H9 (cell line): ENCODE results near the gene CTCF. TPM values are rescaled to one million over a fixed set of nuclear protein-coding genes. Genes with fewer than 3 reads are reported as not detected.

ENCODE experiments used
- DNase-seq: peaks from one replicate; pipeline ENCODE4 v3.0.0-alpha.2; 2017
- H2AFZ ChIP-seq: one replicate; pipeline ENCODE4 v1.6.1; 2013; ENCODE audit warnings: mild to moderate bottlenecking, low read length, control low read depth, moderate library complexity
- H2AK5ac ChIP-seq: 2 replicates; pipeline ENCODE4 v1.6.1; 2013; ENCODE audit warnings: low read length, control low read depth, mixed read lengths; ENCODE audit not compliant: insufficient read length
- H2BK120ac ChIP-seq: one replicate; pipeline ENCODE4 v1.6.1; 2013; ENCODE audit warnings: low read depth, mild to moderate bottlenecking, low read length, control low read depth, inconsistent platforms; ENCODE audit not compliant: poor library complexity, severe bottlenecking
- H2BK12ac ChIP-seq: 2 replicates; pipeline ENCODE4 v1.6.1; 2013; ENCODE audit warnings: low read length, control low read depth, mixed read lengths, low read depth; ENCODE audit not compliant: insufficient read length
- H2BK15ac ChIP-seq: 2 replicates; pipeline ENCODE4 v1.6.1; 2013; ENCODE audit warnings: low read depth, low read length, control low read depth
- H2BK20ac ChIP-seq: one replicate; pipeline ENCODE4 v1.6.1; 2013; ENCODE audit warnings: low read depth, mild to moderate bottlenecking, low read length, control low read depth, inconsistent platforms; ENCODE audit not compliant: poor library complexity, severe bottlenecking
- H2BK5ac ChIP-seq: 2 replicates; pipeline ENCODE4 v1.6.1; 2013; ENCODE audit warnings: low read length, control low read depth, mixed read lengths; ENCODE audit not compliant: insufficient read length
- H3K14ac ChIP-seq: 2 replicates; pipeline ENCODE4 v1.6.1; 2013; ENCODE audit warnings: low read length, control low read depth; ENCODE audit not compliant: insufficient read depth
- H3K18ac ChIP-seq: 2 replicates; pipeline ENCODE4 v1.6.1; 2013; ENCODE audit warnings: low read depth, mild to moderate bottlenecking, mixed read lengths, low read length, control low read depth; ENCODE audit not compliant: insufficient read length
- H3K23ac ChIP-seq: 2 replicates; pipeline ENCODE4 v1.6.1; 2013; ENCODE audit warnings: low read length, control low read depth, mixed read lengths, low read depth; ENCODE audit not compliant: insufficient read length
- H3K23me2 ChIP-seq: 2 replicates; pipeline ENCODE4 v1.6.1; 2013; ENCODE audit warnings: low read depth, mild to moderate bottlenecking, mixed read lengths, low read length, control low read depth; ENCODE audit not compliant: insufficient read length, poor library complexity, severe bottlenecking
- H3K27ac ChIP-seq: 2 replicates; pipeline ENCODE4 v1.5.1; 2013; ENCODE audit warnings: low read length, control low read depth, mixed read lengths, low read depth; ENCODE audit not compliant: insufficient read length
- H3K27me3 ChIP-seq: 2 replicates; pipeline ENCODE4 v1.6.1; 2013; ENCODE audit warnings: low read length, control low read depth, inconsistent platforms; ENCODE audit not compliant: insufficient read depth
- H3K4ac ChIP-seq: 2 replicates; pipeline ENCODE4 v1.6.1; 2013; ENCODE audit warnings: low read depth, mild to moderate bottlenecking, control low read depth, inconsistent platforms, low read length, moderate library complexity
- H3K4me1 ChIP-seq: 2 replicates; pipeline ENCODE4 v1.6.1; 2013; ENCODE audit warnings: low read length, control low read depth, inconsistent platforms; ENCODE audit not compliant: insufficient read depth
- H3K4me2 ChIP-seq: 2 replicates; pipeline ENCODE4 v1.6.1; 2013; ENCODE audit warnings: low read length, control low read depth, mixed read lengths; ENCODE audit not compliant: insufficient read length, insufficient read depth
- H3K56ac ChIP-seq: 2 replicates; pipeline ENCODE4 v1.6.1; 2013; ENCODE audit warnings: low read depth, mild to moderate bottlenecking, mixed read lengths, low read length, control low read depth; ENCODE audit not compliant: insufficient read length
- H3K79me1 ChIP-seq: 2 replicates; pipeline ENCODE4 v1.6.1; 2013; ENCODE audit warnings: low read depth, mild to moderate bottlenecking, moderate library complexity, low read length, control low read depth, inconsistent platforms; ENCODE audit not compliant: insufficient read depth, poor library complexity, severe bottlenecking
- H3K79me2 ChIP-seq: 2 replicates; pipeline ENCODE4 v1.6.1; 2013; ENCODE audit warnings: low read length, control low read depth, inconsistent platforms; ENCODE audit not compliant: insufficient read depth
- H3K9ac ChIP-seq: 2 replicates; pipeline ENCODE4 v1.6.1; 2013; ENCODE audit warnings: low read length, control low read depth, mixed read lengths; ENCODE audit not compliant: insufficient read length; ENCODE audit errors: extremely low read depth
- H3K9me3 ChIP-seq: one replicate; pipeline ENCODE4 v1.6.1; 2013; ENCODE audit warnings: low read depth, low read length, inconsistent platforms; ENCODE audit not compliant: control insufficient read depth
- H3T11ph ChIP-seq: one replicate; pipeline ENCODE4 v1.6.1; 2013; ENCODE audit warnings: mild to moderate bottlenecking, low read length, control low read depth, inconsistent platforms
- H4K20me1 ChIP-seq: one replicate; pipeline ENCODE4 v1.6.1; 2013; ENCODE audit not compliant: control insufficient read depth, insufficient read length, insufficient read depth
- H4K5ac ChIP-seq: 2 replicates; pipeline ENCODE4 v1.6.1; 2013; ENCODE audit warnings: low read depth, mild to moderate bottlenecking, mixed read lengths, low read length, control low read depth; ENCODE audit not compliant: insufficient read length
- H4K8ac ChIP-seq: replicated peaks from 2 replicates; pipeline ENCODE4 v1.6.1; 2013; ENCODE audit warnings: low read length, control low read depth, mixed read lengths, low read depth; ENCODE audit not compliant: insufficient read length
- H4K91ac ChIP-seq: 2 replicates; pipeline ENCODE4 v1.6.1; 2013; ENCODE audit warnings: low read depth, mild to moderate bottlenecking, moderate library complexity, mixed read lengths, low read length, control low read depth; ENCODE audit not compliant: insufficient read length
- H3K27ac Mint-ChIP-seq, 3 experiments: 2 replicates in 2 of 3; 3 replicates in 1 of 3; pipeline ENCODE4 v1.8.0; 2020 to 2021; ENCODE audit warnings: mixed read lengths in 3 of 3, mild to moderate bottlenecking in 1 of 3, moderate library complexity in 1 of 3
- H3K27me3 Mint-ChIP-seq: 2 replicates; pipeline ENCODE4 v1.8.0; 2021; ENCODE audit warnings: low read depth, mild to moderate bottlenecking, moderate library complexity, mixed read lengths
- H3K36me3 Mint-ChIP-seq, 3 experiments: 2 replicates in 2 of 3; 3 replicates in 1 of 3; pipeline ENCODE4 v1.8.0; 2020 to 2021; ENCODE audit warnings: low read depth in 3 of 3, mixed read lengths in 3 of 3; ENCODE audit not compliant: insufficient read depth in 1 of 3
- H3K4me1 Mint-ChIP-seq, 2 experiments: 2 replicates each; pipeline ENCODE4 v1.8.0; 2020; ENCODE audit warnings: mixed read lengths in 2 of 2
- H3K4me3 Mint-ChIP-seq, 2 experiments: 2 replicates in 1 of 2; 3 replicates in 1 of 2; pipeline ENCODE4 v1.8.0; 2020 to 2021; ENCODE audit warnings: mild to moderate bottlenecking in 2 of 2, mixed read lengths in 2 of 2, moderate library complexity in 1 of 2
- H3K9me3 Mint-ChIP-seq, 2 experiments: 2 replicates in 1 of 2; 3 replicates in 1 of 2; pipeline ENCODE4 v1.8.0; 2020; ENCODE audit warnings: mild to moderate bottlenecking in 2 of 2, mixed read lengths in 2 of 2, moderate library complexity in 1 of 2
- CTCF ChIP-seq: fragments of 200-600 bp; sonication (generic); conservative IDR thresholded peaks from 3 replicates; pipeline ENCODE4 v1.8.0; 2021; ENCODE audit warnings: antibody characterized with exemption, mild to moderate bottlenecking
- WGBS: extraction: QIAGEN DNeasy Blood & Tissue Kit; methylation state at CpG from one replicate; pipeline ENCODE4 v1.1.7; 2013; ENCODE audit warnings: missing lambda C conversion rate, low lambda C conversion rate, mixed read lengths; ENCODE audit not compliant: insufficient read length; ENCODE audit errors: extremely low coverage; 5-methylcytosine and 5-hydroxymethylcytosine counted together
- total RNA-seq: library from RNA; stranded (reverse); gene quantifications from 2 replicates; pipeline ENCODE4 v1.2.1, GENCODE V29; 2021

Gene CTCF
- total RNA-seq, 1 experiment from 2014 or later = 87.3 TPM

GRCh38 chr16:67677712-67678111, 115.4 kb downstream of the CTCF start:
- no peaks in the 10 kb centered on the region for H3K27me3 ChIP-seq
- peak; percentile 61 for DNase-seq
- no peak overlapping the region for H2AK5ac ChIP-seq
- no peak overlapping the region for H3K27ac ChIP-seq
- no peak overlapping the region for H2BK15ac ChIP-seq
- H3K56ac ChIP-seq = no peak overlapping the region
- no peak overlapping the region for H3K23ac ChIP-seq
- no peak overlapping the region for H3K4me3 Mint-ChIP-seq
- H3K4ac ChIP-seq = no peak overlapping the region
- peaks cover 3% of the 10 kb centered on the region for H4K20me1 ChIP-seq
- H2BK5ac ChIP-seq = no peak overlapping the region
- no peaks in the 10 kb centered on the region for H3K9me3 Mint-ChIP-seq
- TF ChIP-seq CTCF = no peak
- no peaks in the 10 kb centered on the region for H3K27me3 Mint-ChIP-seq
- H3K27ac Mint-ChIP-seq = peak overlapping the region in 1 of 3 experiments; percentile 79; a peak in 2 of 7 replicates
- no CpG with 5 or more reads among the region's 1 CpG for WGBS
- H3T11ph ChIP-seq = no peak overlapping the region
- no peaks in the 10 kb centered on the region for H3K9me3 ChIP-seq
- no peak overlapping the region for H2BK12ac ChIP-seq
- H3K4me1 Mint-ChIP-seq = no peaks in the 10 kb centered on the region
- H3K23me2 ChIP-seq = no peaks in the 10 kb centered on the region
- peaks cover 0 to 12% (median 4%) of the 10 kb centered on the region in 3 experiments; a peak in 4 of 7 replicates for H3K36me3 Mint-ChIP-seq
- no peak overlapping the region for H4K91ac ChIP-seq
- H3K79me1 ChIP-seq = no peaks in the 10 kb centered on the region
- H3K14ac ChIP-seq = no peak overlapping the region
- no peak overlapping the region for H3K18ac ChIP-seq
- H3K4me2 ChIP-seq = no peak overlapping the region
- H2AFZ ChIP-seq = no peak overlapping the region
- H2BK120ac ChIP-seq = no peak overlapping the region
- H3K9ac ChIP-seq = no peak overlapping the region
- H3K4me1 ChIP-seq = no peaks in the 10 kb centered on the region
- H3K79me2 ChIP-seq = no peaks in the 10 kb centered on the region
- H4K8ac ChIP-seq = no peak overlapping the region
- H2BK20ac ChIP-seq = no peak overlapping the region
- H4K5ac ChIP-seq = no peak overlapping the region
